ENCODE results near the gene ACYP1.
"Not testable (repeated sequence)": the region's sequence is repeated elsewhere in the genome, so short reads cannot be mapped to it uniquely, and the experiment has no call there.

The ACYP1 gene

DNA sequence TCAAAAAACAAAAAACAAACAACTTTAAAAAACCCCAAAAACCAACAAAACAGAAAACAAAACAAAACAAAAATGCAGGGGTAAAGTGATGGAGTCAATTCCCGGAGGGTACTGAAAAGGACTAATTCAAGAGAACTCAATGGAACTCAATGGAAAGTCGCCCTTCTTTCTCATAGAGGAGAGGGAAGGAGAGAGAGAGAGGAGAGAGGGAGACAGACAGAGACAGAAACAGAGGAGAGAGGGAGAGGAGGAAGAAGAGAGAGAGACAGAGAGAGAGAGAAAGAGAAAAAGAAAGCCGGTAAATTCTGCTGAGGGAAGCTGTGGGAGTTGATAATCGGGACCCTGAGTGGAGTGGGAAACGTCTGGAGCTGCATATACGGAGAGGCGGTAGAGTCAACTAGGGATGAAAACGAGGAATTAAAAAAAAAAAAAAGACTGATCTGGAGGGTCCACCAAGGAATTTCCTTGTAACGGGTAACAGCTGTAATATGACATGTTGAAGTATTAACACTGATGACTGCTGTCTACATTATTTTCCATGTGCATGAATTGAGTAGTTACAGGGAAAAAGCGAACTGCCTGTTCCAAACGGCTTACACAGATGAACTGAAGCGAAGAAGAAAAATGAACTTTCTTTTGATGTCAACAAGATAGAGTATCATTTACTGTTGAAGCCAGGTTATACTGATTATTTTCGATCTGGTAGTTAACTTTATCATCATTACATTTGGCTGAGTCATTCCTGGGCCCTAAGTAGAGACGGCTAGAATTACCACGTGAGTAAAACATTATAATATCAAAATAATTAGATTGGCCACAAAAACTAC, 4.7 kb upstream of the ACYP1 start:
- DNase-seq = no peak

GRCh38 chr14:75067765-75068164, 3.9 kb upstream of the ACYP1 start:
- DNase-seq = not testable (repeated sequence)

- no peak for DNase-seq
These were observed 3.4 kb upstream of the ACYP1 start for GRCh38 chr14:75067212-75067611.

GRCh38 chr14:75066691-75067090, 2.9 kb upstream of the ACYP1 start:
- no peak for DNase-seq

GRCh38 chr14:75064205-75064567, 362 bp upstream of the ACYP1 start:
- no peak for DNase-seq

DNA sequence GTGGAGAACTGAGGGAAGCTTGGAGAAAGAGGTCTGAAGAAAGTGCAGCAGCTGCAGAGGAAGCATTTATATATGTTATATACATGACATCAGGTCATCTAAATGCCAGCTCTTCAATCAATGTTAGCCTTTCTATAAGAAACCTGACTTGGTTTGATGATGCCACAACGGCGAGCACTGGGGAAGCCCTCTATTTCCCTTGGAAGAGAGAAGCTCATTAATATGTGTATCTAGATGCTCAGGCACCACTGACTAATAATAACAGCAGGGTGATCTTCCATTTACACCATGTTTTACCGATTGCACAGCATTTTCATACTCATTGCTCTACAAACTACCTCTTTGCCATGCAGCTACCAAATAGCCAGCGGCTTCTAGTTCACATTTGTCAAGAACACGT, 811 bp downstream of the ACYP1 start:
- no peak for DNase-seq

DNA sequence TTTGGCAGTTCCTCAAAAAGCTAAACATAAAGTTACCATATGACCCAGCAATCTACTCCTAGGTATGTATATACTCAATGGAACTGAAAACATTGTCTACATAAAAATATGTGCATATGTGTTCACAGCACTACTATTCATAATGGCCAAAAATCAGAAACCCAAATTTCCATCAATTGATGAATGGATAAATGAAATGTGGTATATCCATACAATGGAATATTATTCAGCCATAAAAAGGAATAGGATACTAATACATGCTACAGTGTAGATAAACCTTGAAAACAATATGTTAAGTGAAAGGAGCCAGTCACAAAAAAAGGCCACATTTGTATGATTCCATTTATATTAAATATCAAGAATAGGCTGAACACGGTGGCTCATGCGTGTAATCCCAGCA, 3.4 kb downstream of the ACYP1 start:
- DNase-seq = no peak

GRCh38 chr14:75059642-75060041, 4.2 kb downstream of the ACYP1 start:
- no peak for DNase-seq

GRCh38 chr14:75054421-75054820, 9.4 kb downstream of the ACYP1 start:
- no peak for DNase-seq

GRCh38 chr14:75053396-75054291, 10.2 kb downstream of the ACYP1 start:
- no peak for DNase-seq

GRCh38 chr14:75051556-75051899, 12.3 kb downstream of the ACYP1 start:
- DNase-seq = no peak

GRCh38 chr14:75050852-75051555, 12.8 kb downstream of the ACYP1 start, which contains the start of gene MLH3:
Gene MLH3, minus strand, starts transcription at chr14:75051467. Its CDS starts 1,812 bp downstream, at chr14:75049655.
- peak; percentile 79 for DNase-seq

- DNase-seq = no peak
These were observed 14.1 kb downstream of the ACYP1 start for GRCh38 chr14:75049731-75050201.

DNA sequence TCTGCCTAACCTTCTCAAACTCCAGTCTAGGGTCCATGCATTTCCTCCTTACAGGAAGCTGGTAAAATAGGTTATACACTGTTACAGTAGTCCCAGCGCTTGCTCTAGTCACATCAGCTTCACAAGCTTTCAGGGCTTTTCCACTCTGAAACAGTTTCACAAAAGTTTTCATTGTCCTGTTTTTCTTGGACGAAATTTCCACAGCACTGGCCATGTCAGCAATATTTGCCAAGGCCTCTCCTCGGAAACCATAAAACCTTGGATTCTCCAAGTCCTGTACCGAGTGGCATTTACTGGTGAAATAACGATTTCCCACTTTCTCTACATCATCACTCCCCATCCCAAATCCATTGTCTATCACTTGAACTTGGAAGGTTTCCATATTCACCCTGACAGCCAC, 14.7 kb downstream of the ACYP1 start:
- no peak for DNase-seq

GRCh38 chr14:75048101-75048500, 15.7 kb downstream of the ACYP1 start:
- no peak for DNase-seq

DNA sequence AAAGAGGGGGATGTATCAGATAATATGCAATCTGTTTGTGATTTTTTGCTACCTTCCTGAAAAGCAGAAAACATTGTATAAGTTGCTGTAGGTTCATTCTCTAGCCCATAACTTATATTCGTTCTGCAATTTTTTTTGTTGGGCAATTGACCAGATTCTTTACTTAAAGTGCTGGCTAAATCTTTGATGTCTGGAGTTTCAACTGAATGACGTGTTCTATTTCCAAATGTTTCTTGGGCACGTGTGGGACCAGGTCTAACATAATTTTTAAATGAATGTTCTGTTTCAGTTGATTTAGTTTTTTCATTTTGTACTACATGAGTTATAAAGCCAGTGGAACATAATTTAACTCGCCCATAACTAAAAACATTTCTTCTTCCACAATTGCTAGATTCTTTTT, 16.3 kb downstream of the ACYP1 start:
- no peak for DNase-seq

DNA sequence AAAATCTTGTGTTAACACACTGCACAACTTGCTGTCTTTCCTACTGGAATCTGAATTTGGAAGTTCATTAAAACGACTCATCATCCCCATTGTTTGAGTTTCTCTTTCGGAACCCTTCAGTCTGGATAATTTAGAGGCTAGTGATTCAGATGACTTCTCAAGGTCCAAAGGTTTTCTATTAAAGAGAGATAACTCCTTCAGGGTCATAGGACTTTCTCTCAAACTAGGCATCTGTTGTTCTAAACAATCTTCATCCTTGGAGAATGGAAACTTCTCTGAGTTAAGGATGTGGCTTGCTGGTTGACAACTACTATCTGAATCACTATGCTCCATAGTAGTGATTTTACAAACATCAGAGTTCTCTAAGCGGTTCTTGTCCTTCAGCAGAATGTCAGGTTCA, 16.9 kb downstream of the ACYP1 start:
- no peak for DNase-seq

DNA sequence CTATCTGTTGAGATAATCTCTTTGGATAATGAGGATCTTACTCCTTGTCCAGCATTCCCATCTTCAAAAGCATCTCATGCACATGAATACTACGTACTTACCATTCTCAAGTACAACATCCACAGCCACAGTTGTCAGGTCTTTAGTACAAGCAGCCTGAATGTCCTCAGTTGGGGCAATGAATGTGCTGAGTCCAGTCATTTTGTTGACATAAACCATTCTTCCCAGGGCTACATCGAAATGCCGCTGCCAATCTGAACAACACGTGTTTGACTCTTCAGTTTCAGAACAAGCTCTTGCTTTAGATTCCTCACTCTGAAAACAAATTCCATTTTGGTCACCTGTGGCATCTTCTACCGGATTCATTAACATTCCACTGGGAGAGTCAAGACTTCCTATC, 17.5 kb downstream of the ACYP1 start:
- no peak for DNase-seq

- no peak for DNase-seq
These were observed 19.1 kb downstream of the ACYP1 start for GRCh38 chr14:75044752-75045151.

DNA sequence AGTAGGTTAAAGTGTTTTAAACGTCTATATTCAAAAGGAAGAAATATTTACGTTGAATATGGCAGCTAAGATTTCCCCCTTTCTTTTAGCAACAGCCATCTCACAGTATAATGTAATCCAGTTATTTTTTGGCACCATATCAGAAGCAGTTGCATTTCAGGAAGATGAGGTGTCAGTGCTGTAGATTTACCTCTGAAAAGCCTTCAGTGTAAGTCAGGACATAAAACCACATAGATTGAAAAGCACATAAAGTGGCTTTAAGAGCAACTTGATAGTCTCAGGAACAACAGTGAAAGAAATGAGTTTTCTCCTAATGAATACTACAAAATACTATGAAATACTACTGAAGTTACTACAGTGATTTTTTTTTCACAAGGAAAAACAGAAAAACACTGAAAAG, 19.5 kb downstream of the ACYP1 start:
- DNase-seq = no peak

- no peak for DNase-seq
These were observed 21.8 kb downstream of the ACYP1 start for GRCh38 chr14:75042035-75042434.

DNA sequence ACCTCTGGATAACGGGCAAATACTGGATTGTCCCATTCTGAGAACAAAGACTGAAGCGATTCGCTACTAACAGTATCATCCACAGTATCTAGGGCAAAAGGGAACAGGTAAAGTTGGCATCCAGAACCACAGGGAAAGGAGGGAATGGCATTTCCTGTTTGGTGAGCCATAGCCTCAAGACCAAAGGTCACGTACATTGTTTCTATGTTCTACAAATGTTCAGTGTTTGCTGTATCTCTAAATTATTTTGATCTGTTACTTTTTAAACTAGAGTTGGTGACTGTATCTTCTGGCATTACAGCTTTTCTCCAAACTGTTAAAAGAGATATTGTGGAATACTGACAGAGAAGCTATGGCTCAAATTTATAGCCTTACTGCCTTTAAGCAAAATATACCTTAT, 22.2 kb downstream of the ACYP1 start:
- no peak for DNase-seq

- no peak for DNase-seq
These were observed 22.9 kb downstream of the ACYP1 start for GRCh38 chr14:75040959-75041358.
